Ovary (tissue), 1 donor: ENCODE measurements around the gene BSN.
"Not testable (repeated sequence)": the region's sequence is repeated elsewhere in the genome, so short reads cannot be mapped to it uniquely, and the experiment has no call there.

Experiments used
- EP300 ChIP-seq: sonication (generic); formaldehyde crosslinking; IDR thresholded peaks from one replicate; pipeline ENCODE4 v1.6.1; 2017; ENCODE audit warnings: antibody characterized with exemption
- POLR2A ChIP-seq: fragments of 450-650 bp; IDR thresholded peaks from one replicate; pipeline ENCODE4 v1.6.1; 2017; ENCODE audit warnings: antibody characterized with exemption, mild to moderate bottlenecking, moderate library complexity

GRCh38 chr3:49685103-49685502 is 130.8 kb downstream of the BSN start:
- not testable (repeated sequence) for TF ChIP-seq POLR2A, EP300
